Large intestine (tissue), 3 donors: ENCODE results near the gene KCNMB3. TPM values are rescaled to one million over a fixed set of nuclear protein-coding genes. Genes with fewer than 3 reads are reported as not detected.
"Not testable (repeated sequence)": the region's sequence is repeated elsewhere in the genome, so short reads cannot be mapped to it uniquely, and the experiment has no call there.

Experiments
- DNase-seq, 2 donors: peaks; one replicate each; pipeline versions ENCODE4 v3.0.0 to v3.0.0-alpha.2; 2013
- H3K27ac ChIP-seq: one replicate; pipeline ENCODE4 v1.5.1; 2013; ENCODE audit warnings: low read length
- H3K27me3 ChIP-seq: 2 replicates; pipeline ENCODE4 v1.6.1; 2013; ENCODE audit warnings: low read length; ENCODE audit not compliant: control insufficient read depth, insufficient read depth
- H3K36me3 ChIP-seq: 2 replicates; pipeline ENCODE4 v1.6.1; 2013; ENCODE audit warnings: low read length; ENCODE audit not compliant: control insufficient read depth, insufficient read depth
- H3K4me1 ChIP-seq: one replicate; pipeline ENCODE4 v1.6.1; 2013; ENCODE audit warnings: low read length; ENCODE audit not compliant: control insufficient read depth, insufficient read depth
- H3K4me3 ChIP-seq: one replicate; pipeline ENCODE4 v1.5.1; 2013; ENCODE audit warnings: low read length
- H3K9me3 ChIP-seq: one replicate; pipeline ENCODE4 v1.6.1; 2013; ENCODE audit warnings: mild to moderate bottlenecking, low read depth, low read length, moderate library complexity; ENCODE audit not compliant: control insufficient read depth
- WGBS: methylation state at CpG from one replicate; pipeline ENCODE4 v1.1.5; 2013; ENCODE audit warnings: low lambda C conversion rate; ENCODE audit not compliant: insufficient coverage; 5-methylcytosine and 5-hydroxymethylcytosine counted together
- polyA plus RNA-seq: library from polyadenylated mRNA; unstranded; fragments of 120-200 nt; gene quantifications from one replicate; pipeline ENCODE4 v1.2.1, GENCODE V29; 2013

The KCNMB3 gene
- polyA plus RNA-seq, 1 donor, result 5.0 TPM

DNA sequence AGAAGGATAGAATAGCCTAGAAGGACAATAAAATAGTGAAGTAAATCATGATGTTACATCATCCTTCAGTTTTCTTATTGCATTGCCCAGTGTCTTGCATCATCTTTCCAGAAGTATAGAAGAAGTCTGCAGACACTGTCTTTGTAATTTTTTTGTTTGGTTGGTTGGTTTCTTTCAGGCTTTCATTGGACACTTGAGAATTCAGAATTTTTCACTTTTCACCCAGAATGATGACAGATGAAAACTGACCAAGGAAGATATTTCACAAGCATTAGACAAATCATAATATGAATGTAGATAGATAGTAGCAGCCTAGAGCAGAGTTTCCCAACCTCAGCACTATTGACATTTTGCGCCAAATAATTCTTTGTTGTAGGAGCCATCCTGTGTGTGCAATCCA, 35.4 kb downstream of the KCNMB3 start:
- not testable (repeated sequence) for DNase-seq, H3K27ac ChIP-seq, H3K9me3 ChIP-seq, H3K4me3 ChIP-seq, H3K4me1 ChIP-seq, H3K27me3 ChIP-seq
- peaks cover 18% of the 10 kb centered on the region for H3K36me3 ChIP-seq
- WGBS, result no CpG with 5 or more reads among the region's 1 CpG

DNA sequence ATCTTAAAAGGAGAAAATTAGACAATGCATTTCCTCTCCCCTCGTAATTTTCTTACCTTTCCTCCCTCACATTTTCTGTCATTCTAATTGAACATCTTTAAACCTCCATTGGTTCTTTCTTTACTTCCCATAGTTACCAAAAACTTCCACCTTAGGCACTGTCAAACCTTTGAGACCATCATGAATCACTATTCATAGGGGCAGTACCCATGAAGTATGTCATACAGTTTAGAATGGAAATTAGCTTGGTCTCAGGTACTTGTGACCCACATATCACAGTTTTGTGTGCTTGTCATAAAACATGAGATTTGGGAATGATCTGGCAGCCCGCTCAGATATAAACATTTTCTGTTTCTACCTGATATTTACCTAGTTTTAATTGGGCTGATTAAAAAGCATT, 50.1 kb downstream of the KCNMB3 start:
- H3K36me3 ChIP-seq, result peaks cover 10% of the 10 kb centered on the region
- no peaks in the 10 kb centered on the region for H3K9me3 ChIP-seq
- no peak for DNase-seq
- no peak overlapping the region for H3K27ac ChIP-seq
- 100% methylated on average over 1 of the region's 2 CpGs for WGBS
- H3K27me3 ChIP-seq, result no peaks in the 10 kb centered on the region
- H3K4me1 ChIP-seq, result no peaks in the 10 kb centered on the region
- no peak overlapping the region for H3K4me3 ChIP-seq

DNA sequence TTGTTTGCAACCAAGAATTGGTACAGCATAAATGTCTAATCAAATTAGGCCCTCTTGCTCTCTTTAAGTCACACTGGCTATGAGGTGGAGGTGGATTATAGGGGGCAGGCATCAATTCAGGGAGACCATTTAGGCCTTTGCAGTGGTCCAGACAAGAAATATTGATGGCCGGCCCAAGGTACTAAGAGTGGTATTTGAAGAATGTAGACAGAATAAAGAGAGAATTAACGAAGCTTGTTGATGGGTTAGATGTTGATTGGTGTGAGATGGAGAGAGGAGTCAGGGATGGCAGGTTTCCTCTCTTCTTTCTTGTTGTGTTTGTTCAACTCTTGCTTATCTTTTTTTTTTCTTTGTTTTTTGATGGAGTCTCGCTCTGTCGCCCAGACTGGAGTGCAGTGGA, 54.2 kb downstream of the KCNMB3 start:
- no peak for DNase-seq
- H3K27me3 ChIP-seq, result no peaks in the 10 kb centered on the region
- WGBS, result 92% methylated on average over 4 of the region's 4 CpGs
- H3K36me3 ChIP-seq, result peaks cover 4% of the 10 kb centered on the region
- no peak overlapping the region for H3K4me3 ChIP-seq
- H3K4me1 ChIP-seq, result no peaks in the 10 kb centered on the region
- H3K27ac ChIP-seq, result no peak overlapping the region
- no peaks in the 10 kb centered on the region for H3K9me3 ChIP-seq

- no peaks in the 10 kb centered on the region for H3K4me1 ChIP-seq
- no peaks in the 10 kb centered on the region for H3K9me3 ChIP-seq
- H3K27ac ChIP-seq, result no peak overlapping the region
- DNase-seq, result no peak
- H3K4me3 ChIP-seq, result no peak overlapping the region
- no peaks in the 10 kb centered on the region for H3K27me3 ChIP-seq
- H3K36me3 ChIP-seq, result peaks cover 2% of the 10 kb centered on the region
- 75% methylated on average over 1 of the region's 1 CpG for WGBS
Measured at GRCh38 chr3:179196098-179196497, 54.8 kb downstream of the KCNMB3 start.

DNA sequence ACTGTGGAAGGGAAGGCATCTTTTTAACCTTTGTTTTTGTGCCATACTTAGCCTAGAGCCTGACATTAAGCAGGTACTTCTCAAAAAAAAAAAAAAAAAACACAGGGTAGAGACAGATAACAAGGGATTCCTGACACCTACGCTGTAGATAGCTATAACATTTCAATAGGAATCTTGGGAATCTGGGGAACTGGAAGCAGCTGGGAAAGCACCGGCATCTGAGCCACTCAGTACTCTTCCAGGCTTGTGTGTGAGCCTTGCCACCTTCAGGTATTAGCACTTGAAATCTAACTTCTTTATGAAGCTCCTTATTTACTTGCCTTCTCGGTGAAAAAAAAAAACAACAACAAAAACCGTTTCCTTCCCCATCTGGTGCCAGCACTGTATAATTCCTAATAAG, 56.0 kb downstream of the KCNMB3 start:
- no peak for DNase-seq
- H3K27me3 ChIP-seq, result no peaks in the 10 kb centered on the region
- WGBS, result 70% methylated on average over 2 of the region's 4 CpGs
- H3K36me3 ChIP-seq, result no peaks in the 10 kb centered on the region
- H3K4me1 ChIP-seq, result no peaks in the 10 kb centered on the region
- H3K4me3 ChIP-seq, result no peak overlapping the region
- H3K27ac ChIP-seq, result no peak overlapping the region
- H3K9me3 ChIP-seq, result no peaks in the 10 kb centered on the region

Other genes with a start within 250 kb of the KCNMB3 start
- 5.3 TPM for gene ZMAT3, start 179.3 kb downstream of the KCNMB3 start, polyA plus RNA-seq
- gene PIK3CA, start 102.8 kb downstream of the KCNMB3 start, polyA plus RNA-seq, result 19.9 TPM
- 41.8 TPM for gene ZNF639, start 71.9 kb upstream of the KCNMB3 start, polyA plus RNA-seq
- gene MFN1, start 96.6 kb upstream of the KCNMB3 start, polyA plus RNA-seq, result 38.8 TPM
- 17.7 TPM for gene GNB4, start 200.4 kb upstream of the KCNMB3 start, polyA plus RNA-seq